NCI-H128 (cell line): ENCODE measurements around the gene PNMA3.
"Not testable (repeated sequence)": the region's sequence is repeated elsewhere in the genome, so short reads cannot be mapped to it uniquely, and the experiment has no call there.

Experiments used
- DNase-seq: peaks from one replicate; lab custom pipeline; 2025; ENCODE audit not compliant: unreplicated experiment; lab: John Stamatoyannopoulos, UW

PNMA3 gene

GRCh38 chrX:153073331-153073730 is 17.1 kb downstream of the PNMA3 start:
- DNase-seq, result not testable (repeated sequence)

GRCh38 chrX:153074262-153074899 is 18.1 kb downstream of the PNMA3 start:
- DNase-seq, result no peak

GRCh38 chrX:153074935-153075334 is 18.7 kb downstream of the PNMA3 start:
- DNase-seq, result no peak

GRCh38 chrX:153075366-153075765 is 19.1 kb downstream of the PNMA3 start:
- no peak for DNase-seq

GRCh38 chrX:153077437-153078135 is 21.3 kb downstream of the PNMA3 start:
- DNase-seq, result not testable (repeated sequence)

- not testable (repeated sequence) for DNase-seq
Observed at GRCh38 chrX:153083238-153083923, 27.1 kb downstream of the PNMA3 start.

- no peak for DNase-seq
Observed at GRCh38 chrX:153102418-153102817, 46.1 kb downstream of the PNMA3 start.

GRCh38 chrX:153104959-153105358 is 48.7 kb downstream of the PNMA3 start:
- not testable (repeated sequence) for DNase-seq

- DNase-seq, result not testable (repeated sequence)
Observed at GRCh38 chrX:153106092-153106801, 50.0 kb downstream of the PNMA3 start.
